Heart left ventricle (tissue), 13 donors: Measurements from ENCODE around the gene PUDP.

Experiments used
- CTCF ChIP-seq, 12 donors: fragments of 200-600 bp; sonication (generic) in 4 of 12; IDR thresholded peaks; one replicate each; pipeline versions ENCODE4 v1.5.0 to v1.8.0; 2018 to 2022; ENCODE audit warnings: antibody characterized with exemption in 12 of 12, mild to moderate bottlenecking in 5 of 12
- POLR2A ChIP-seq, 2 donors: fragments of 450-650 bp; IDR thresholded peaks; one replicate each; pipeline ENCODE4 v1.6.1; 2017; ENCODE audit warnings: antibody characterized with exemption in 2 of 2, mild to moderate bottlenecking in 2 of 2, moderate library complexity in 2 of 2
- donor health status: ischemic (EF 13 %, LVEDD 7.1; RV severe dilation, severe dysfunction).
- donor health status: DM: no; HTN: yes; CAD: no.
- donor health status: DM: no; HTN: no; CAD: no.
- donor health status: ischemic (EF 25% LVEDD 6.9; RV normal size, moderate dysfunction).
- donor health status: ischemic (EF 25% LVEDD 5.7; RV mildly dilated, moderate dysfunction).
- donor health status: ischemic (EF 35%, LVEDD 5.7; RV mildly dilated, moderate dysfunction).
- donor health status: nonischemic (EF 11% LVEDD 7.7; RV severe dilation, severe dysfunction).
- donor health status: DM: yes; HTN: yes; CAD: no.
- donor health status: PGD.
- donor health status: ischemic (EF 29% LVEDD 5.4; RV normal size, mild dysfunction).
- donor health status: nonischemic (EF 23%, LVEDD 6.1; RV moderate dilation, normal function).

GRCh38 chrX:7120878-7121219, 27.1 kb downstream of the PUDP start:
- TF ChIP-seq CTCF (IDR thresholded peaks at IDR 0.05) (no peak), POLR2A (IDR thresholded peaks at IDR 0.05) (no peak)
